Endothelial cell of umbilical vein (primary cell): ENCODE data around the gene MFSD6L. TPM values are rescaled to one million over a fixed set of nuclear protein-coding genes. Genes with fewer than 3 reads are reported as not detected.

Source experiments
- BruUV-seq: library from RNA; stranded (reverse); fragments of 400-500 nt; replicated peaks from 2 replicates; lab custom pipeline; 2021; lab: Mats Ljungman, UMichigan
- CTCF ChIA-PET: fragments of 300-600, 350-600 bp; sonication (Branson Sonifier 250); formaldehyde crosslinking; loops from one replicate; lab custom pipeline; 2021; ENCODE audit warnings: antibody characterized with exemption, inconsistent platforms; lab: Charles Lee
- POLR2A ChIA-PET: fragments of 300-600, 350-600 bp; sonication (Branson Sonifier 250); formaldehyde crosslinking; loops from one replicate; lab custom pipeline; 2021; ENCODE audit warnings: antibody characterized with exemption, inconsistent platforms; lab: Charles Lee
- DNase-seq: peaks from one replicate; pipeline ENCODE4 v3.0.0-alpha.2; 2011; ENCODE audit warnings: low read depth, low spot score
- FAIRE-seq: peaks from 2 replicates; lab custom pipeline; 2011; peaks lifted over from hg19 to GRCh38; lab: Jason Lieb, UNC
- H2AFZ ChIP-seq: 2 replicates; pipeline ENCODE4 v1.6.0; 2012; ENCODE audit warnings: low read depth, low read length, control low read depth, inconsistent platforms
- H3K27ac ChIP-seq: 2 replicates; pipeline ENCODE4 v1.5.1; 2011; ENCODE audit warnings: low read depth, mild to moderate bottlenecking, control low read depth, low read length, moderate library complexity; ENCODE audit not compliant: insufficient read depth
- H3K27me3 ChIP-seq, 2 experiments: 2 replicates each; pipeline versions ENCODE4 v1.6.0 to v1.6.1; 2011; ENCODE audit warnings: low read length in 2 of 2, mixed read lengths in 1 of 2; ENCODE audit not compliant: control insufficient read depth in 2 of 2, insufficient read depth in 2 of 2
- H3K36me3 ChIP-seq, 2 experiments: 2 replicates in 1 of 2; 3 replicates in 1 of 2; pipeline ENCODE4 v1.5.1; 2011; ENCODE audit warnings: low read length in 2 of 2, mild to moderate bottlenecking in 1 of 2, moderate library complexity in 1 of 2; ENCODE audit not compliant: control insufficient read depth in 2 of 2, insufficient read depth in 2 of 2; ENCODE audit errors: extremely low read depth in 1 of 2
- H3K4me1 ChIP-seq: 3 replicates; pipeline ENCODE4 v1.5.1; 2011; ENCODE audit warnings: mild to moderate bottlenecking, low read length; ENCODE audit not compliant: control insufficient read depth, insufficient read depth; ENCODE audit errors: extremely low read depth
- H3K4me2 ChIP-seq: 2 replicates; pipeline ENCODE4 v1.6.1; 2011; ENCODE audit warnings: low read length, control low read depth, mixed read lengths; ENCODE audit not compliant: insufficient read depth
- H3K4me3 ChIP-seq, 3 experiments: fragments of 200-600 bp in 1 of 3; sonication (generic), shearing (Covaris generic) in 1 of 3; replicated peaks in 1 of 3; 2 replicates each; pipeline ENCODE4 v1.5.1; 2011 to 2016; ENCODE audit warnings: control low read depth in 3 of 3, low read length in 3 of 3, mild to moderate bottlenecking in 2 of 3, inconsistent platforms in 1 of 3, low read depth in 1 of 3, moderate library complexity in 1 of 3; ENCODE audit not compliant: insufficient read depth in 1 of 3
- H3K79me2 ChIP-seq: 2 replicates; pipeline ENCODE4 v1.6.0; 2012; ENCODE audit warnings: low read length, inconsistent platforms; ENCODE audit not compliant: control insufficient read depth, insufficient read depth
- H3K9ac ChIP-seq: replicated peaks from 2 replicates; pipeline ENCODE3; 2011; ENCODE audit warnings: low read length, control low read depth; ENCODE audit not compliant: insufficient read depth; ENCODE audit errors: extremely low read depth
- H3K9me1 ChIP-seq: replicated peaks from 3 replicates; pipeline ENCODE4 v1.6.0; 2011; ENCODE audit warnings: mild to moderate bottlenecking, low read length; ENCODE audit not compliant: control insufficient read depth, insufficient read depth; ENCODE audit errors: extremely low read depth
- H3K9me3 ChIP-seq: replicated peaks from 2 replicates; pipeline ENCODE4 v1.5.1; 2012; ENCODE audit warnings: low read length, inconsistent platforms; ENCODE audit not compliant: control insufficient read depth, insufficient read depth
- H4K20me1 ChIP-seq: replicated peaks from 2 replicates; pipeline ENCODE3; 2011; ENCODE audit warnings: mild to moderate bottlenecking, low read length; ENCODE audit not compliant: control insufficient read depth, insufficient read depth; ENCODE audit errors: extremely low read depth
- EZH2 ChIP-seq: IDR thresholded peaks from 2 replicates; pipeline ENCODE4 v1.6.1; 2012; ENCODE audit warnings: borderline replicate concordance, low read depth, mild to moderate bottlenecking, moderate library complexity, low read length, inconsistent platforms; ENCODE audit not compliant: severe bottlenecking
- FOS ChIP-seq: IDR thresholded peaks from 2 replicates; pipeline ENCODE4 v1.6.1; 2011; ENCODE audit warnings: mild to moderate bottlenecking, low read length, moderate library complexity, borderline replicate concordance; ENCODE audit not compliant: insufficient read depth
- GATA2 ChIP-seq: IDR thresholded peaks from 2 replicates; pipeline ENCODE4 v1.7.0; 2011; ENCODE audit warnings: low read depth, mild to moderate bottlenecking, moderate library complexity, mixed read lengths, low read length; ENCODE audit not compliant: insufficient read length, insufficient read depth
- JUN ChIP-seq: IDR thresholded peaks from 2 replicates; pipeline ENCODE4 v1.6.1; 2011; ENCODE audit warnings: borderline replicate concordance, low read depth; ENCODE audit not compliant: insufficient read length, insufficient read depth
- POLR2A ChIP-seq: IDR thresholded peaks from 2 replicates; pipeline ENCODE4 v1.6.1; 2012; ENCODE audit warnings: low read depth, mild to moderate bottlenecking, control low read depth, low read length
- POLR2AphosphoS5 ChIP-seq: IDR thresholded peaks from 2 replicates; pipeline ENCODE4 v1.6.1; 2012; ENCODE audit warnings: low read depth, mild to moderate bottlenecking, control low read depth, low read length, moderate library complexity; ENCODE audit not compliant: insufficient read depth
- dilution Hi-C: fragments of 300-500 bp; cut with MboI; formaldehyde crosslinking; loops from one replicate; pipeline ENCODE4 v1.15.0; 2019; ENCODE audit warnings: low sequenced_read_pairs; ENCODE audit not compliant: extremely low pct_ligation_motif_present
- intact Hi-C: fragments of 100-400 bp; cut with micrococcal nuclease; formaldehyde crosslinking; loops from one replicate; pipeline ENCODE4 v1.10.0; 2022
- polyA plus RNA-seq, 4 experiments: library from polyadenylated mRNA; depleted of rRNA in 3 of 4; stranded (reverse) in 3 of 4; unstranded in 1 of 4; fragments of >200 nt; gene quantifications; 2 replicates each; pipeline versions ENCODE4 v1.2.1 to v1.2.3, GENCODE V29; 2011 to 2012; ENCODE audit warnings: missing spikeins in 1 of 4
- total RNA-seq: library from RNA; stranded (reverse); gene quantifications from 2 replicates; pipeline ENCODE4 v1.2.3, GENCODE V29; 2021
- TF ChIP-seq, protein P1 (sequence below), 2 donors: IDR thresholded peaks; 1 replicate in 1 of 2; 2 replicates in 1 of 2; pipeline ENCODE4 v1.5.1; 2011; ENCODE audit warnings: low read length in 2 of 2, mild to moderate bottlenecking in 2 of 2, moderate library complexity in 2 of 2, control low read depth in 1 of 2, inconsistent platforms in 1 of 2, low read depth in 1 of 2; ENCODE audit not compliant: insufficient read depth in 1 of 2; ENCODE audit errors: extremely low read depth in 1 of 2

Gene MFSD6L
- total and polyA plus RNA-seq, 2 donors (not counting 3 experiments of a cell fraction or from before 2014, with no cell fraction given), result not detected

- ChIA-PET POLR2A (no interaction called here), CTCF (interaction anchor here (1.5 kb wide), 1 partner anchor 9 kb away, joined by 3 read pairs; no protein-coding TSS in a partner anchor)
- Histone ChIP-seq H3K79me2 (no peaks in the 10 kb centered on the region), H3K4me1 (no peaks in the 10 kb centered on the region), H3K27ac (no peak overlapping the region), H4K20me1 (no peaks in the 10 kb centered on the region), H3K9me3 (no peaks in the 10 kb centered on the region), H2AFZ (no peak overlapping the region), H3K4me3 (no peak overlapping the region), H3K4me2 (no peak overlapping the region), H3K9me1 (no peaks in the 10 kb centered on the region), H3K36me3 (no peaks in the 10 kb centered on the region), H3K9ac (no peak overlapping the region), H3K27me3 (no peaks in the 10 kb centered on the region)
- intact Hi-C loops (no loop called here), dilution Hi-C loops (no loop called here)
- DNase-seq (no peak), FAIRE-seq (no peak)
- BruUV-seq, result no TSS peak
- TF ChIP-seq FOS, result no peak
- TF ChIP-seq POLR2AphosphoS5, result no peak
- TF ChIP-seq, protein P1, sequence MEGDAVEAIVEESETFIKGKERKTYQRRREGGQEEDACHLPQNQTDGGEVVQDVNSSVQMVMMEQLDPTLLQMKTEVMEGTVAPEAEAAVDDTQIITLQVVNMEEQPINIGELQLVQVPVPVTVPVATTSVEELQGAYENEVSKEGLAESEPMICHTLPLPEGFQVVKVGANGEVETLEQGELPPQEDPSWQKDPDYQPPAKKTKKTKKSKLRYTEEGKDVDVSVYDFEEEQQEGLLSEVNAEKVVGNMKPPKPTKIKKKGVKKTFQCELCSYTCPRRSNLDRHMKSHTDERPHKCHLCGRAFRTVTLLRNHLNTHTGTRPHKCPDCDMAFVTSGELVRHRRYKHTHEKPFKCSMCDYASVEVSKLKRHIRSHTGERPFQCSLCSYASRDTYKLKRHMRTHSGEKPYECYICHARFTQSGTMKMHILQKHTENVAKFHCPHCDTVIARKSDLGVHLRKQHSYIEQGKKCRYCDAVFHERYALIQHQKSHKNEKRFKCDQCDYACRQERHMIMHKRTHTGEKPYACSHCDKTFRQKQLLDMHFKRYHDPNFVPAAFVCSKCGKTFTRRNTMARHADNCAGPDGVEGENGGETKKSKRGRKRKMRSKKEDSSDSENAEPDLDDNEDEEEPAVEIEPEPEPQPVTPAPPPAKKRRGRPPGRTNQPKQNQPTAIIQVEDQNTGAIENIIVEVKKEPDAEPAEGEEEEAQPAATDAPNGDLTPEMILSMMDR (IDR thresholded peaks at IDR 0.05; ENCODE audit: extremely low read depth in 1 of 2, insufficient read depth in 1 of 2, low read depth in 1 of 2, low read length in 2 of 2), result no peak
- TF ChIP-seq EZH2, result no peak
- no peak for TF ChIP-seq GATA2
- no peak for TF ChIP-seq JUN
- no peak for TF ChIP-seq POLR2A
These were observed 27.8 kb upstream of the MFSD6L start for GRCh38 chr17:8826808-8827435.
